HEK293 (cell line): Measurements from ENCODE around the gene ANKS6.

Experiments
- INSM2 ChIP-seq: fragments of 450-650 bp; formaldehyde crosslinking; IDR thresholded peaks from 2 replicates; pipeline ENCODE4 v1.5.1; 2016; ENCODE audit warnings: missing biosample characterization, missing genetic modification characterization
- KLF1 ChIP-seq: fragments of 450-650 bp; formaldehyde crosslinking; IDR thresholded peaks from 2 replicates; pipeline ENCODE4 v1.5.1; 2016; ENCODE audit warnings: missing biosample characterization, missing genetic modification characterization
- PRDM2 ChIP-seq: fragments of 450-650 bp; formaldehyde crosslinking; IDR thresholded peaks from 2 replicates; pipeline ENCODE4 v1.5.1; 2016; ENCODE audit warnings: missing biosample characterization, missing genetic modification characterization, borderline replicate concordance
- SCRT1 ChIP-seq: fragments of 450-650 bp; formaldehyde crosslinking; IDR thresholded peaks from 2 replicates; pipeline ENCODE4 v1.5.1; 2016; ENCODE audit warnings: missing biosample characterization, missing genetic modification characterization, borderline replicate concordance
- ZNF140 ChIP-seq: fragments of 450-650 bp; formaldehyde crosslinking; IDR thresholded peaks from 2 replicates; pipeline ENCODE4 v1.5.1; 2016; ENCODE audit warnings: missing biosample characterization, missing genetic modification characterization
- ZNF280C ChIP-seq: fragments of 450-650 bp; formaldehyde crosslinking; IDR thresholded peaks from 2 replicates; pipeline ENCODE4 v1.5.1; 2016; ENCODE audit warnings: missing biosample characterization, missing genetic modification characterization
- ZNF350 ChIP-seq: fragments of 450-650 bp; formaldehyde crosslinking; IDR thresholded peaks from 2 replicates; pipeline ENCODE4 v1.5.0; 2017; ENCODE audit warnings: missing biosample characterization, mild to moderate bottlenecking, missing genetic modification characterization
- ZNF449 ChIP-seq: fragments of 450-650 bp; formaldehyde crosslinking; IDR thresholded peaks from 2 replicates; pipeline ENCODE4 v1.5.1; 2017; ENCODE audit warnings: missing biosample characterization, mild to moderate bottlenecking, missing genetic modification characterization, moderate library complexity
- ZNF518A ChIP-seq: fragments of 450-650 bp; formaldehyde crosslinking; conservative IDR thresholded peaks from 2 replicates; pipeline ENCODE4 v1.5.1; 2016; ENCODE audit warnings: low read depth, missing biosample characterization, missing genetic modification characterization
- ZNF785 ChIP-seq: fragments of 450-650 bp; formaldehyde crosslinking; IDR thresholded peaks from 2 replicates; pipeline ENCODE4 v1.5.1; 2016; ENCODE audit warnings: missing biosample characterization, missing genetic modification characterization

ANKS6 gene

GRCh38 chr9:98786750-98787510 lies 9.4 kb downstream of the ANKS6 start (continued):
- TF ChIP-seq ZNF280C (no peak), ZNF785 (no peak), ZNF449 (tag by site-specific recombination) (no peak), SCRT1 (tag by site-specific recombination) (no peak), ZNF350 (tag by site-specific recombination) (no peak), KLF1 (tag by site-specific recombination) (no peak), PRDM2 (tag by site-specific recombination) (no peak), ZNF518A (no peak), INSM2 (tag by site-specific recombination) (no peak), ZNF140 (tag by site-specific recombination) (no peak)
